ENCODE results near the gene TPSAB1. TPM values are rescaled to one million over a fixed set of nuclear protein-coding genes. Genes with fewer than 3 reads are reported as not detected.

TPSAB1 gene
- total RNA-seq, 2 experiments from 2014 or later = not detected

GRCh38 chr16:1282324-1282973 is 41.9 kb downstream of the TPSAB1 start:
- CTCF ChIA-PET = no interaction called here
- no peak for DNase-seq
- POLR2A ChIA-PET = no interaction called here
- H3K27ac Mint-ChIP-seq = no peak overlapping the region
- peaks cover 2% of the 10 kb centered on the region for H3K4me1 Mint-ChIP-seq (ENCODE audit: low read depth)
- H3K4me3 Mint-ChIP-seq = no peak overlapping the region
- no peaks in the 10 kb centered on the region for H3K27me3 Mint-ChIP-seq (ENCODE audit: low read depth)
- no peaks in the 10 kb centered on the region for H3K36me3 Mint-ChIP-seq (ENCODE audit: low read depth)
- H3K9me3 Mint-ChIP-seq (ENCODE audit: insufficient read depth) = no peaks in the 10 kb centered on the region
- no peak for ATAC-seq

GRCh38 chr16:1283296-1283695 is 42.8 kb downstream of the TPSAB1 start:
- CTCF ChIA-PET = no interaction called here
- H3K4me1 Mint-ChIP-seq (ENCODE audit: low read depth) = peaks cover 2% of the 10 kb centered on the region

GRCh38 chr16:1283996-1284616 is 43.6 kb downstream of the TPSAB1 start:
- no peak for ATAC-seq
- H3K9me3 Mint-ChIP-seq (ENCODE audit: insufficient read depth) = no peaks in the 10 kb centered on the region

More at GRCh38 chr16:1283296-1283695, 42.8 kb downstream of the TPSAB1 start:
- Mint-ChIP-seq H3K27ac (no peak overlapping the region), H3K4me3 (no peak overlapping the region), H3K27me3 (ENCODE audit: low read depth) (peaks cover 3% of the 10 kb centered on the region), H3K36me3 (ENCODE audit: low read depth) (no peaks in the 10 kb centered on the region), H3K9me3 (ENCODE audit: insufficient read depth) (no peaks in the 10 kb centered on the region)
- no peak for ATAC-seq
- DNase-seq = no peak
- POLR2A ChIA-PET = no interaction called here

GRCh38 chr16:1285669-1286512 is 45.4 kb downstream of the TPSAB1 start:
- ChIA-PET POLR2A (no interaction called here), CTCF (no interaction called here)
- Mint-ChIP-seq H3K4me1 (ENCODE audit: low read depth) (peaks cover 2% of the 10 kb centered on the region), H3K9me3 (ENCODE audit: insufficient read depth) (no peaks in the 10 kb centered on the region), H3K27ac (no peak overlapping the region), H3K27me3 (ENCODE audit: low read depth) (peaks cover 15% of the 10 kb centered on the region), H3K36me3 (ENCODE audit: low read depth) (no peaks in the 10 kb centered on the region), H3K4me3 (no peak overlapping the region)
- DNase-seq = no peak
- ATAC-seq = no peak

More at GRCh38 chr16:1283996-1284616, 43.6 kb downstream of the TPSAB1 start:
- Mint-ChIP-seq H3K4me1 (ENCODE audit: low read depth) (peaks cover 2% of the 10 kb centered on the region), H3K27me3 (ENCODE audit: low read depth) (peaks cover 3% of the 10 kb centered on the region), H3K36me3 (ENCODE audit: low read depth) (no peaks in the 10 kb centered on the region), H3K4me3 (no peak overlapping the region), H3K27ac (no peak overlapping the region)
- POLR2A ChIA-PET = no interaction called here
- CTCF ChIA-PET = no interaction called here
- no peak for DNase-seq

- ATAC-seq = no peak
- H3K27ac Mint-ChIP-seq = no peak overlapping the region
- no peaks in the 10 kb centered on the region for H3K36me3 Mint-ChIP-seq (ENCODE audit: low read depth)
- peaks cover 2% of the 10 kb centered on the region for H3K4me1 Mint-ChIP-seq (ENCODE audit: low read depth)
- DNase-seq = no peak
- H3K9me3 Mint-ChIP-seq (ENCODE audit: insufficient read depth) = no peaks in the 10 kb centered on the region
- CTCF ChIA-PET = no interaction called here
- H3K4me3 Mint-ChIP-seq = no peak overlapping the region
- peaks cover 21% of the 10 kb centered on the region for H3K27me3 Mint-ChIP-seq (ENCODE audit: low read depth)
- POLR2A ChIA-PET = no interaction called here
Measured at GRCh38 chr16:1286513-1287094, 46.1 kb downstream of the TPSAB1 start.

GRCh38 chr16:1287982-1288670 is 47.6 kb downstream of the TPSAB1 start:
- no peaks in the 10 kb centered on the region for H3K36me3 Mint-ChIP-seq (ENCODE audit: low read depth)
- ChIA-PET POLR2A (no interaction called here), CTCF (interaction anchor here (1.0 kb wide), 1 partner anchor 13 kb away, joined by 3 read pairs; no protein-coding TSS in a partner anchor)
- DNase-seq (no peak), ATAC-seq (no peak)
- no peak overlapping the region for H3K4me3 Mint-ChIP-seq
- H3K4me1 Mint-ChIP-seq (ENCODE audit: low read depth) = peaks cover 2% of the 10 kb centered on the region
- H3K9me3 Mint-ChIP-seq (ENCODE audit: insufficient read depth) = no peaks in the 10 kb centered on the region
- peaks cover 24% of the 10 kb centered on the region for H3K27me3 Mint-ChIP-seq (ENCODE audit: low read depth)
- no peak overlapping the region for H3K27ac Mint-ChIP-seq

GRCh38 chr16:1288813-1289476 is 48.4 kb downstream of the TPSAB1 start:
- CTCF ChIA-PET = no interaction called here
- POLR2A ChIA-PET = no interaction called here
- H3K4me1 Mint-ChIP-seq (ENCODE audit: low read depth) = no peaks in the 10 kb centered on the region
- DNase-seq = peak; percentile 27
- H3K4me3 Mint-ChIP-seq = no peak overlapping the region
- no peaks in the 10 kb centered on the region for H3K36me3 Mint-ChIP-seq (ENCODE audit: low read depth)
- no peak for ATAC-seq
- no peaks in the 10 kb centered on the region for H3K9me3 Mint-ChIP-seq (ENCODE audit: insufficient read depth)
- peaks cover 24% of the 10 kb centered on the region for H3K27me3 Mint-ChIP-seq (ENCODE audit: low read depth)
- no peak overlapping the region for H3K27ac Mint-ChIP-seq

GRCh38 chr16:1289477-1289866 is 49.0 kb downstream of the TPSAB1 start:
- ATAC-seq (no peak), DNase-seq (no peak)
- Mint-ChIP-seq H3K4me3 (no peak overlapping the region), H3K27me3 (ENCODE audit: low read depth) (peaks cover 28% of the 10 kb centered on the region), H3K4me1 (ENCODE audit: low read depth) (no peaks in the 10 kb centered on the region), H3K9me3 (ENCODE audit: insufficient read depth) (no peaks in the 10 kb centered on the region), H3K27ac (no peak overlapping the region), H3K36me3 (ENCODE audit: low read depth) (no peaks in the 10 kb centered on the region)
- ChIA-PET POLR2A (no interaction called here), CTCF (no interaction called here)

- peaks cover 28% of the 10 kb centered on the region for H3K27me3 Mint-ChIP-seq (ENCODE audit: low read depth)
- H3K36me3 Mint-ChIP-seq (ENCODE audit: low read depth) = no peaks in the 10 kb centered on the region
- ATAC-seq = no peak
- H3K4me3 Mint-ChIP-seq = no peak overlapping the region
- no peak for DNase-seq
- ChIA-PET CTCF (interaction anchor here (1.7 kb wide), 1 partner anchor 11 kb away, joined by 7 read pairs; no protein-coding TSS in a partner anchor), POLR2A (interaction anchor here (1.0 kb wide), 1 partner anchor 19 kb away, joined by 3 read pairs; the partner anchor contains the start of gene UBE2I)
- no peaks in the 10 kb centered on the region for H3K9me3 Mint-ChIP-seq (ENCODE audit: insufficient read depth)
- H3K4me1 Mint-ChIP-seq (ENCODE audit: low read depth) = no peaks in the 10 kb centered on the region
- no peak overlapping the region for H3K27ac Mint-ChIP-seq
Measured at GRCh38 chr16:1290063-1290501, 49.6 kb downstream of the TPSAB1 start.

- H3K27me3 Mint-ChIP-seq (ENCODE audit: low read depth) = peaks cover 28% of the 10 kb centered on the region
- no peak overlapping the region for H3K27ac Mint-ChIP-seq
- no peaks in the 10 kb centered on the region for H3K4me1 Mint-ChIP-seq (ENCODE audit: low read depth)
- ChIA-PET POLR2A (interaction anchor here (1.0 kb wide), 1 partner anchor 18 kb away, joined by 3 read pairs; the partner anchor contains the start of gene UBE2I), CTCF (interaction anchor here (1.7 kb wide), 1 partner anchor 10 kb away, joined by 7 read pairs; no protein-coding TSS in a partner anchor)
- no peak for ATAC-seq
- DNase-seq = no peak
- no peaks in the 10 kb centered on the region for H3K9me3 Mint-ChIP-seq (ENCODE audit: insufficient read depth)
- no peaks in the 10 kb centered on the region for H3K36me3 Mint-ChIP-seq (ENCODE audit: low read depth)
- no peak overlapping the region for H3K4me3 Mint-ChIP-seq
Measured at GRCh38 chr16:1290860-1291575, 50.5 kb downstream of the TPSAB1 start.
